Suprapubic skin (tissue), 2 donors: ENCODE measurements around the gene KIRREL1.

Source experiments
- EP300 ChIP-seq: sonication (generic); formaldehyde crosslinking; IDR thresholded peaks from one replicate; pipeline ENCODE4 v1.6.1; 2017; ENCODE audit warnings: antibody characterized with exemption
- POLR2A ChIP-seq, 2 donors: fragments of 450-650 bp; IDR thresholded peaks; one replicate each; pipeline ENCODE4 v1.6.1; 2017; ENCODE audit warnings: antibody characterized with exemption in 2 of 2, mild to moderate bottlenecking in 2 of 2, moderate library complexity in 2 of 2

- TF ChIP-seq EP300 (no peak), POLR2A (IDR thresholded peaks at IDR 0.05) (no peak)
These were observed 33.7 kb upstream of the KIRREL1 start for GRCh38 chr1:157959750-157960149.
